MM.1S (cell line): ENCODE measurements around the gene PMEPA1.
A peak's percentile ranks its signal among the peaks of the same experiment; 100 is the strongest.

Experiments
- DNase-seq: peaks from one replicate; pipeline ENCODE4 v3.0.0-alpha.2; 2015
- H2AFZ ChIP-seq: fragments of 300-600 bp; sonication (generic); 2 replicates; pipeline ENCODE4 v1.6.0; 2016; ENCODE audit warnings: antibody characterized with exemption, low read length
- H3F3A ChIP-seq: fragments of 300-600 bp; sonication (generic); 2 replicates; pipeline ENCODE4 v1.6.1; 2016; ENCODE audit warnings: mild to moderate bottlenecking, antibody characterized with exemption, low read length, moderate library complexity, mixed read lengths; ENCODE audit not compliant: insufficient read depth
- H3K27ac ChIP-seq: fragments of 300-600 bp; sonication (generic); 2 replicates; pipeline ENCODE4 v1.5.1; 2016; ENCODE audit warnings: mild to moderate bottlenecking, low read length
- H3K27me3 ChIP-seq: fragments of 300-600 bp; sonication (generic); replicated peaks from 2 replicates; pipeline ENCODE4 v1.6.0; 2016; ENCODE audit warnings: low read length; ENCODE audit not compliant: insufficient read depth
- H3K36me3 ChIP-seq: fragments of 300-600 bp; sonication (generic); replicated peaks from 2 replicates; pipeline ENCODE4 v1.6.1; 2016; ENCODE audit warnings: mild to moderate bottlenecking, low read length, mixed read lengths; ENCODE audit not compliant: insufficient read depth
- H3K4me1 ChIP-seq: fragments of 300-600 bp; sonication (generic); 2 replicates; pipeline ENCODE4 v1.6.1; 2016; ENCODE audit warnings: low read length, mixed read lengths
- H3K4me2 ChIP-seq: fragments of 300-600 bp; sonication (generic); 2 replicates; pipeline ENCODE4 v1.6.0; 2016; ENCODE audit warnings: low read depth, low read length
- H3K4me3 ChIP-seq: fragments of 300-600 bp; sonication (generic); 2 replicates; pipeline ENCODE4 v1.5.1; 2016; ENCODE audit warnings: low read length, mixed read lengths
- H3K79me2 ChIP-seq: fragments of 300-600 bp; sonication (generic); 2 replicates; pipeline ENCODE4 v1.6.1; 2016; ENCODE audit warnings: mixed run types, low read length, mixed read lengths
- H3K9ac ChIP-seq: fragments of 300-600 bp; sonication (generic); 2 replicates; pipeline ENCODE4 v1.6.1; 2016; ENCODE audit warnings: low read length, mixed read lengths
- H3K9me2 ChIP-seq: fragments of 300-600 bp; sonication (generic); replicated peaks from 2 replicates; pipeline ENCODE4 v1.6.1; 2016; ENCODE audit warnings: mild to moderate bottlenecking, low read length, mixed read lengths; ENCODE audit not compliant: insufficient read depth
- H3K9me3 ChIP-seq: fragments of 300-600 bp; sonication (generic); replicated peaks from 2 replicates; pipeline ENCODE4 v1.6.1; 2016; ENCODE audit warnings: mild to moderate bottlenecking, low read length, mixed read lengths; ENCODE audit not compliant: insufficient read depth
- H4K20me1 ChIP-seq: fragments of 300-600 bp; sonication (generic); 2 replicates; pipeline ENCODE4 v1.6.1; 2016; ENCODE audit warnings: mild to moderate bottlenecking, low read length, moderate library complexity, mixed read lengths; ENCODE audit not compliant: insufficient read depth
- EZH2 ChIP-seq: fragments of 300-600 bp; sonication (generic); optimal IDR thresholded peaks from 2 replicates; pipeline ENCODE3; 2017; ENCODE audit warnings: low read depth, mild to moderate bottlenecking, antibody characterized with exemption, low read length, mixed read lengths
- EZH2phosphoT487 ChIP-seq: fragments of 300-600 bp; sonication (generic); IDR thresholded peaks from 2 replicates; pipeline ENCODE4 v1.6.1; 2018; ENCODE audit warnings: antibody characterized with exemption, low read length
- TF ChIP-seq, protein P1 (sequence below): fragments of 300-600 bp; sonication (generic); IDR thresholded peaks from 2 replicates; pipeline ENCODE4 v1.5.1; 2016; ENCODE audit warnings: antibody characterized with exemption, low read length, mixed read lengths

Gene PMEPA1

DNA sequence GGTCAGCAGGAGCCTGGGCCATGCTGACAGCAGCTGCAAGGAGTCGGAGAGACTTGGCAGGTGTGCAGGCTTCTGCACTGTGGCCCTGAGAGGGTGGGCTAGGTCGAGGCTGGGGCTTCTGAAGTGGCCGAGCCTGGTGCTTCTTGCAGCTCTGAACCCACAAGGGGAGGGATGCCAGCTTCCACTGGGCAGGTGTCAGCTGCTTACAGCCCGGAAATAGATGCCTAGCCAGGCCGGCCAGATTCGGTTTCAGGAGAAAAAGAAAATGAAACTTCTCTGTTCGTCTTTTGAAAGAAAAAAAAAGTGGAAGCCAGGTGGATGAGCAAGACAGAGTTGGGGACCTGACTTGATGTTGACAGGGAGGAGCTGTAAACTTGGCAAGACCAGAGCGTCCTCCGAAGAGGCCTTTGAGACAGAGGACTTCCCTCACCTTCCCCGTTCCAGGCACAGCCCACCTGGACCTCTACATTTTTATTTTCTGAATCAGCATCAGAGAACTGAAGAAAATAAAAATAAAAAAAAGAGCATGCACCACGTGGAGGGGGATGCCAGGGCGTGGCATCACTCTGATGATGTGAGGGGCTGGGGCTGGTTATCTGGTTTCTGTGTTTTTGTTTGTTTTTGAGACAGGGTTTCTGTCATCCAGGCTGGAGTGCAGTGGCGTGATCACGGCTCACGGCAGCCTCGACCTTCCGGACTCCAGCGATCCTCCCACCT, 89.4 kb downstream of the PMEPA1 start, which contains the start of gene ZBP1:
TSS of gene ZBP1 (minus strand) at position 153 of the 717 bp plus-strand sequence. CDS start at position 22, 131 bp downstream.
- Histone ChIP-seq H3K4me3 (peak within 1 kb of the TSS; percentile 67), H3K9me2 (no peaks in the 10 kb centered on the region), H3K9ac (peak within 1 kb of the TSS; percentile 84), H3K36me3 (peaks cover 4% of the 10 kb centered on the region; the same call in 1 of the 2 replicates), H4K20me1 (no peaks in the 10 kb centered on the region), H2AFZ (peak within 1 kb of the TSS; percentile 42), H3K79me2 (peaks cover 30% of the 10 kb centered on the region), H3K27me3 (peaks cover 11% of the 10 kb centered on the region; the same call in 1 of the 2 replicates), H3K9me3 (no peaks in the 10 kb centered on the region), H3K4me1 (peaks cover 32% of the 10 kb centered on the region), H3F3A (peaks cover 46% of the 10 kb centered on the region), H3K4me2 (peak within 1 kb of the TSS; percentile 97), H3K27ac (peak within 1 kb of the TSS; percentile 98)
- peak; percentile 98 for DNase-seq
- TF ChIP-seq, protein P1, sequence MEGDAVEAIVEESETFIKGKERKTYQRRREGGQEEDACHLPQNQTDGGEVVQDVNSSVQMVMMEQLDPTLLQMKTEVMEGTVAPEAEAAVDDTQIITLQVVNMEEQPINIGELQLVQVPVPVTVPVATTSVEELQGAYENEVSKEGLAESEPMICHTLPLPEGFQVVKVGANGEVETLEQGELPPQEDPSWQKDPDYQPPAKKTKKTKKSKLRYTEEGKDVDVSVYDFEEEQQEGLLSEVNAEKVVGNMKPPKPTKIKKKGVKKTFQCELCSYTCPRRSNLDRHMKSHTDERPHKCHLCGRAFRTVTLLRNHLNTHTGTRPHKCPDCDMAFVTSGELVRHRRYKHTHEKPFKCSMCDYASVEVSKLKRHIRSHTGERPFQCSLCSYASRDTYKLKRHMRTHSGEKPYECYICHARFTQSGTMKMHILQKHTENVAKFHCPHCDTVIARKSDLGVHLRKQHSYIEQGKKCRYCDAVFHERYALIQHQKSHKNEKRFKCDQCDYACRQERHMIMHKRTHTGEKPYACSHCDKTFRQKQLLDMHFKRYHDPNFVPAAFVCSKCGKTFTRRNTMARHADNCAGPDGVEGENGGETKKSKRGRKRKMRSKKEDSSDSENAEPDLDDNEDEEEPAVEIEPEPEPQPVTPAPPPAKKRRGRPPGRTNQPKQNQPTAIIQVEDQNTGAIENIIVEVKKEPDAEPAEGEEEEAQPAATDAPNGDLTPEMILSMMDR, result no peak
- TF ChIP-seq EZH2 (no peak), EZH2phosphoT487 (no peak)

DNA sequence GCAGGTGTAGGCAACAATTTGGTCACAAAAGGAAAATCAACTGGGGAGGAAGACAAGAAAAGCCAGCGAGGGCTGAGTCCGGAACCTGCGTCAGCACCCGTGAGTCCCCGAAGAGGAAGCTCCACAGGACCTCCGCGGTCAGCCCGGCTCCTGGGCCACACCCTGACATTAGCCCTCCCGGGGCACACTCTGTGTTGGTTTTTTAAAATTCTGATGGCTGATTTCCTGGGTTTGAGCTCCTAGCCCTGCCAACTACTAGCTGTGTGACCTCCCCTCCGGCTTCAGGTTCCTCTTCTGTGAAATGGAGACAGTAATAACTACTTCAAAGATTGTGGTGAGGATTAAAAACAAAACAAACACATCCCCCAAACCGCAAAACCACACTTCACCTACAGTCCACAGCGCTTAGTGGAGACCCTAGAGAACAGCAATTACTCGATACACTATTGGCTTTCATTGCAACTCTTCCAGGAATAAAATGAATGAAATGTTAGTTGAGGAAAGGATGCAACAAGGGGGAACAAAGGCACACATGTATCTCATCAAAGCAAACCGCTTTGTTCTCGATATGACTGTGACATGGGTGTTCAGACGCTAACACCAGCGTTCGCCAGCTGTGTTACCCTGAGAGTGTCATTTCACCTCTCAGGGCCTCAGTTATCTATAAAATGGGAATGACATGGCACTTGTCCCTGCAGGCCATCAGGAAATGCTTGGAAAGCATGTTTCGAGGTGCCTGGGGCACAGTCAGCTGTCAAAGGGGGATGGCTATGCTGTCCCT, 90.6 kb downstream of the PMEPA1 start:
- DNase-seq, result peak; percentile 89
- no peaks in the 10 kb centered on the region for H3K9me2 ChIP-seq
- no peaks in the 10 kb centered on the region for H3K9me3 ChIP-seq
- peak overlapping the region; percentile 98 for H3K27ac ChIP-seq
- peaks cover 46% of the 10 kb centered on the region for H3F3A ChIP-seq
- peak overlapping the region; percentile 84 for H3K9ac ChIP-seq
- H3K79me2 ChIP-seq, result peaks cover 42% of the 10 kb centered on the region
- H2AFZ ChIP-seq, result no peak overlapping the region
- H4K20me1 ChIP-seq, result no peaks in the 10 kb centered on the region
- peaks cover 13% of the 10 kb centered on the region; the same call in 1 of the 2 replicates for H3K36me3 ChIP-seq
- H3K4me3 ChIP-seq, result peak overlapping the region; percentile 67
- TF ChIP-seq, protein P1, result peak; percentile 17; the same call in 1 of the 2 replicates
- no peak for TF ChIP-seq EZH2phosphoT487
- peak overlapping the region; percentile 97 for H3K4me2 ChIP-seq
- peaks cover 32% of the 10 kb centered on the region for H3K4me1 ChIP-seq
- H3K27me3 ChIP-seq, result peaks cover 10% of the 10 kb centered on the region; the same call in 1 of the 2 replicates

DNA sequence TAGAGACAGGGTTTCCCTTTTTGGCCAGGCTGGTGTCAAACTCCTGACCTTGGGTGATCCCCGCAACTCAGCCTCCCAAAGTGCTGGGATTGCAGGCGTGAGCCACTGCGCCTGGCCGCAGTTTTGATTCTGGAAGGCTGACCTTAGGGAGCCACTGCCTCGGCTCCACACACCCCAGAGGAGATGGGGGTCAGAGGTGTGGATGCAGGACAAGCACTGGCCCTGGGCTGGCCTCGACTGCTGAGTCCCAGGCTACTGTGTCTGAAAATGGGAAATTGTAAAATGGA, 91.1 kb downstream of the PMEPA1 start:
- H3F3A ChIP-seq, result peaks cover 46% of the 10 kb centered on the region
- no peaks in the 10 kb centered on the region for H3K9me2 ChIP-seq
- H3K27me3 ChIP-seq, result peaks cover 6% of the 10 kb centered on the region; the same call in 1 of the 2 replicates
- H3K4me1 ChIP-seq, result peaks cover 32% of the 10 kb centered on the region
- H3K27ac ChIP-seq, result peak overlapping the region; percentile 98
- H3K9me3 ChIP-seq, result no peaks in the 10 kb centered on the region
- H3K4me2 ChIP-seq, result peak overlapping the region; percentile 97
- peaks cover 43% of the 10 kb centered on the region for H3K79me2 ChIP-seq
- peak overlapping the region; percentile 84 for H3K9ac ChIP-seq
- DNase-seq, result no peak
- H3K4me3 ChIP-seq, result peak overlapping the region; percentile 67
- H3K36me3 ChIP-seq, result peaks cover 13% of the 10 kb centered on the region; the same call in 1 of the 2 replicates
- H4K20me1 ChIP-seq, result no peaks in the 10 kb centered on the region
- no peak overlapping the region for H2AFZ ChIP-seq
- TF ChIP-seq, protein P1, result no peak
- no peak for TF ChIP-seq EZH2phosphoT487
- no peak for TF ChIP-seq EZH2
